NCI-H82 (cell line): ENCODE measurements around the gene CELF6.

Experiments used
- DNase-seq: peaks from one replicate; lab custom pipeline; 2025; lab: John Stamatoyannopoulos, UW

Gene CELF6

GRCh38 chr15:72319985-72320671 is at the start of gene CELF6:
Gene CELF6, minus strand, starts transcription at chr15:72320157. Its CDS starts 283 bp downstream, at chr15:72319874.
- peak; percentile 98 for DNase-seq

GRCh38 chr15:72368899-72369298 is 48.9 kb upstream of the CELF6 start:
- DNase-seq, result no peak

GRCh38 chr15:72368325-72368724 is 48.4 kb upstream of the CELF6 start:
- DNase-seq, result no peak

GRCh38 chr15:72365844-72366243 is 45.9 kb upstream of the CELF6 start:
- DNase-seq, result no peak

GRCh38 chr15:72361176-72361575 is 41.2 kb upstream of the CELF6 start:
- DNase-seq, result no peak

GRCh38 chr15:72358650-72359171 is 38.8 kb upstream of the CELF6 start:
- no peak for DNase-seq

GRCh38 chr15:72358121-72358520 is 38.2 kb upstream of the CELF6 start:
- peak; percentile 35 for DNase-seq

GRCh38 chr15:72354496-72354895 is 34.5 kb upstream of the CELF6 start:
- no peak for DNase-seq

GRCh38 chr15:72353266-72353665 is 33.3 kb upstream of the CELF6 start:
- DNase-seq, result no peak

- DNase-seq, result no peak
These were observed 25.8 kb upstream of the CELF6 start for GRCh38 chr15:72345806-72346205.

- no peak for DNase-seq
These were observed 25.3 kb upstream of the CELF6 start for GRCh38 chr15:72345280-72345679.

- no peak for DNase-seq
These were observed 24.6 kb upstream of the CELF6 start for GRCh38 chr15:72344602-72345001.

GRCh38 chr15:72342385-72342784 is 22.4 kb upstream of the CELF6 start:
- DNase-seq, result peak; percentile 74

- peak; percentile 82 for DNase-seq
These were observed 21.4 kb upstream of the CELF6 start for GRCh38 chr15:72341361-72341760.

- no peak for DNase-seq
These were observed 20.4 kb upstream of the CELF6 start for GRCh38 chr15:72340366-72340765.

GRCh38 chr15:72339777-72340177 is 19.8 kb upstream of the CELF6 start:
- DNase-seq, result peak; percentile 33

GRCh38 chr15:72338617-72339321 is 18.8 kb upstream of the CELF6 start:
- no peak for DNase-seq

GRCh38 chr15:72338148-72338547 is 18.2 kb upstream of the CELF6 start:
- no peak for DNase-seq

- no peak for DNase-seq
These were observed 14.9 kb upstream of the CELF6 start for GRCh38 chr15:72334842-72335241.

GRCh38 chr15:72331021-72331420 is 11.1 kb upstream of the CELF6 start:
- no peak for DNase-seq

GRCh38 chr15:72323752-72324151 is 3.8 kb upstream of the CELF6 start:
- DNase-seq, result no peak

GRCh38 chr15:72319360-72319984 is 485 bp downstream of the CELF6 start:
- DNase-seq, result no peak

GRCh38 chr15:72318408-72318942 is 1.5 kb downstream of the CELF6 start:
- peak; percentile 69 for DNase-seq
